SHP77 (cell line): ENCODE results near the gene AOAH.
A peak's percentile ranks its signal among the peaks of the same experiment; 100 is the strongest.

Source experiments
- DNase-seq, 2 experiments: peaks; one replicate each; lab custom pipeline; 2025; lab: John Stamatoyannopoulos, UW

The AOAH gene

GRCh38 chr7:36691983-36692382, 32.3 kb downstream of the AOAH start:
- no peak for DNase-seq

- DNase-seq: no peak
Measured at GRCh38 chr7:36690514-36691187, 33.6 kb downstream of the AOAH start.

- no peak for DNase-seq
Measured at GRCh38 chr7:36690041-36690440, 34.3 kb downstream of the AOAH start.

DNA sequence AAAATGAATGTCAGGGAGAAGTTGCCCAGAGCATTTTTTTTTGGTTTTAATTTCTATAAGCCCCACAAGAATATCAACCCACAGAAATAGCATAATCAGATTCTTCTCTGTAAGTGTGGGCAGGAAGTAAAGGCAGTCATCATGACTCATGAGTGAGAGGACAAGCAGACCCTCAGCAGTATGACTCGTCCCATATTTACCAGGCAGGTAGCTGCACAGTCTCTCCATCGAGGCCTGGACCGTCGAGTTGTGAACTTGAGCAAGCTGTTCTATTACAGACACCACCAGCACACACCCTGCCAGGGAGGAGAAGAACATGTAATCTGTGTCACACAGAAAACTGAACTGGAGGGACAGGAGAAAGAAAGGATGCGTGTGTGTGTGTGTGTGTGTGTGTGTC, 37.8 kb downstream of the AOAH start:
- DNase-seq: no peak

GRCh38 chr7:36684954-36685353, 39.3 kb downstream of the AOAH start:
- DNase-seq: no peak

GRCh38 chr7:36683695-36684357, 40.5 kb downstream of the AOAH start:
- no peak for DNase-seq

- DNase-seq: no peak
Measured at GRCh38 chr7:36683111-36683510, 41.2 kb downstream of the AOAH start.

DNA sequence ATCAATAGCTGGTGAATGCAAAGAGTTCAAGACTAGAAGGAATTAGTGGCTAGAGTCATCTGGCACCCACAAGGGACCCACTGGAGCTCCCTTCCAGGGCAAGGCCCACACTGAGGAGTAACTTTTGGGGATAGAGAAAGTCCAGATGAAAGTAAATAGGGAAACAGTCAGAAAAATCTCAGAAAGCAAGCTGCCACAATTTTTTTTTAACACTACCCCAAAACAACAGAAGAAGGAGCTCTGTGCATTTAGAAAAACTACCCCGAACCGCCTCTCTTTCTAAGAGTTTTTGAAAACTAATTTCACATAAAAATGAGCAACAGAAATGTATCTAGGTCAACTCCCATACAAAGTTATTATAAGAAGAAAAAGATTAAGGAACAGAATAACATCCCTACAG, 42.2 kb downstream of the AOAH start:
- no peak for DNase-seq

DNA sequence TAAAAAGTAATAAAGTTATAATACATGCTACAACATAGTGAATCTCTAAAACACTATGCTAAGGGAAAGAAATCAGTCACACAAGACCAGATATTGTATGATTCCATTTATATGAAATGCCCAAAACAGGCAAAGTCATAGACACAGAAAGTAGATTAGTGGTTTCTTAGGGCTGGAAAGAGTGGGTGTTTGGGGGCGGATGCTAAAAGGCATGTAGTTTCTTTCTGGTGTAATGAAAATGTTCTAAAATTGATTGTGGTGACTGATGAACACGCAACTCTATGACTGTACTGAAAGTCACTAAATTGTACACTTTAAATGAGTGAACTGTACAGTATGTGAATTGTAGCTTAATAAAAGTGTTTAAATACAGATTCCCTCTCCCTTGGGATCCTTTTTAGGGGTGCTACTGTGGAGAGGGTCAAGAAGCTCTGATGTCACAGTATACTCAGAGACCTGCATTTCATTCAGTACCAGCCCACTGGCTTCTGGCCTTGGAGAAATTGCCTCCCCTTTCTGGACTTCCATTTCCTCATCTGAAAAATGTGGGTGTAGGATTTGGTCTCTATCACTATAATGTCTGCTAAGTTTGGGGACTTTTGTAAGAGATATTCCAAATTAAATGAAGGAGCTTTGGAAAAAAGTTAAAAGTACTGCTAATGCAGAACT, 46.4 kb downstream of the AOAH start:
- no peak for DNase-seq

- no peak for DNase-seq
Measured at GRCh38 chr7:36673703-36674102, 50.6 kb downstream of the AOAH start.

DNA sequence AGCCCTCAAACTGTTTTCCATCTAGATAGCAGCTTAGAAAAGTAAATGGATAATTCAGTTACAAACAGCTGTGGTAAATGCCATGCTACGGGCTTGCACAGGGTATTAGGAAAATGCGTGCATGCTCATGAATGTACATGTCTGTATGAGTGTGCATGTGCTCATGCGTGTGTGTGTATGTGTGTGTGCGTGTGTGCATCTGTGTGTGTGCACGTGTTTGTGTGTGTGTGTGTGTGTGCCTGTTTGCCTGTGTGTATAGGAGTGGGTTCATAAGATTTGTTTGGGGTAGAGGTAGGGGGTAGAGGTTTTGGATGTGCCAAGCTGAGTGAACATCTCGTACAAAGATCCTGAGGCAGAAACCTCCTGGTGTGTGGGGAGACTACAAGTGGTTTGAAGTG, 52.9 kb downstream of the AOAH start:
- no peak for DNase-seq

DNA sequence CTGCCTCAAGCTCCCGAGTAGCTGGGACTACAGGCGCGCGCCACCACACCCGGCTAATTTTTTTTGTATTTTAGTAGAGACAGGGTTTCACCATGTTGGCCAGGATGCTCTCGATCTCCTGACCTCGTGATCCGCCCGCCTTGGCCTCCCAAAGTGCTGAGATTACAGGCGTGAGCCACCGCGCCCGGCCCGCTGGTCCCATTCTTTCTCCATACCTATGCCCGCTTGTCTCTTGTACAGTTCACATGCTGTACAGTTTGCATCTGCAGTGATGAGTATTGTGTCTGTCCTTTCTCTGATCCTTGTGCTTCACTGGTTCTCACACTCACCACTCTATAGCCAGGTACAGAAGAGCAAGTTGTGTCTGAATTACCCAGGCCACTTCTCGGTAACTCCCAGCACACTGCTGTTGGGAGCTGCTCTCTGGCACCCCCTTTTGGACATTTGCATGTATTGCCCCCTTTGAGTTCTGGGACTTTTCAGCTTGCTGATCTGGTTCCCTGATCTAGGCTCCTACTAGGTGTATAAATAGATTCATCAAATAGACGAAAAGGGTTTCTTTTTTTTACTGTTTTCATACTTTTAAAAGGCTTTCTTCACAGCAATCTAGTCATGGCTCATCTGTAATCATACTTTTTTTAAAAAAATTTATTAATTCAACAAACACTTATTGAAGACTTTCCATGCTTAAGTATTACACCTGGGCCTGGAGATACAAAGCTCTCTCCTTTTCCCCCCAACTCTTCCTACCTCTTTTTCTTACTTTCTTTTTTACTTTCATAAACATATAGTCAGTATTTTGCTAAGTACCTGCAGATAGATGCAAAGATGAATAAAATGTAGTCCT, 53.5 kb downstream of the AOAH start:
- peak; percentile 57 to 61 for DNase-seq

DNA sequence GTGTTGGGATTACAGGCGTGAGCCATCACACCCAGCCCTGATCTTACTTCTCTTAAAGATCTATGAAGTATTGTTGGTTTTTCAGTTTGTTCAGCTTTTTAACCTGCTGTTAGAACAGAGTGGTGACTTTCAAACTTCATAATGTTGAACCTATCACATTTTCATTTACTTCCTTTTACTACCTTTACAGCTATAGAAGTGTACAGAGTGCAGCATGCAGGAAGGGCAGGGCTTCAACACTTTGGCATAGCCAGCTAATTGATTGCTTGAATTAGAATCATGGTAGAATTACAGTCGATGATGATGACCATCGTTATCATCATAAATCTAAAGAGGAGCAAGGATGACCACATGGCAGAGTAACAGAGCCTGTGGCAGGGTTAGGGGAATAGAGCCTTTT, 55.5 kb downstream of the AOAH start:
- DNase-seq: no peak

- DNase-seq: no peak
Measured at GRCh38 chr7:36668080-36668479, 56.2 kb downstream of the AOAH start.

DNA sequence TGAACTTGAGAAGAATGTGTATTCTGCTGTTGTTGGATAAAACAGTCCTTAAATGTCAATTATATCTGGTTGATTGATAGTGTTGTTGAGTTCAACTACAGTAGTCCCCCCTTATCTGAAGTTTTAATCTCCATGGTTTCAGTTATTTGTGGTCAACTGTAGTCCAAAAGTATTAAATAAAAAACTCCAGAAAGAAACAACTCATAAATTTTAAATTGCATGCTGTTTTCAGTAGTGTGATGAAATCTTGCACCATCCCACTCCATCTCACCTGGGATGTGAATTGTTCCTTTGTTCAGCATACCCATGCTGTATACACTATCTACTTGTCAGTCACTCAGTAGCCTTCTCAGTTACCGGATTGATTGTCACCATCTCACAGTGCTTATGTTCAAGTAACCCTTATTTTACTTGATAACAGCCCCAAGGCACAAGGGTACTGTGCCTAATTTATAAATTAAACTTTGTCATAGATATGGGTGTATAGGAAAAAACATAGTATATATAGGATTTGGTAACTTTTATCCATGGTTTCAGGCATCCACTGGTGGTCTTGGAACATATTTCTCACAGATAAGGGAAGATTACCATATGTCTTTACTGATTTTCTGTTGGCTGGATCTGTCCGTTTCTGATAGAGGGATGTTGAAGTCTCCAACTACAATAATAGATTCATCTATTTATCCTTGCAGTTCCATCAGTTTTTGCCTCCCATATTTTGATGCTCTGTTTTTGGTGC, 57.1 kb downstream of the AOAH start:
- no peak for DNase-seq

GRCh38 chr7:36663481-36663880, 60.8 kb downstream of the AOAH start:
- no peak for DNase-seq

- DNase-seq: no peak
Measured at GRCh38 chr7:36661135-36661840, 63.0 kb downstream of the AOAH start.

GRCh38 chr7:36659638-36660341, 64.5 kb downstream of the AOAH start:
- DNase-seq: no peak

DNA sequence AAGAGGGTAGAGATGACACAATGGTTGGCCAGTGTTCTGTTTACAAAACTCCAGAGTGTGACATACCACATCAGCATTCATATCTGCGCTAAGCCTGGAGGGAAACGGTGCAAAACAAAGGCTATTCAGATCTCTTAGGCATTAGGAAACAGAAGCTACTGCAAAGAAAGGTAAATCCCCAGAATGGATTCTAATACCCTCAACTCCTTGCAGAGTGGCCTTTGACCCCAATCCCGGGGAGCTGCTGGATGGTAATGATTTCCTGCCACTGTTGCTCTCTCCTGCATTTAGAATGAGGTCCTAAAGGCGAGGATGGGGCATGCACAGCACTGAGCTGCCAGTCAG, 65.2 kb downstream of the AOAH start:
- DNase-seq: peak; percentile 11 to 47

GRCh38 chr7:36658335-36659171, 65.7 kb downstream of the AOAH start:
- DNase-seq: no peak
